H9 (cell line): ENCODE measurements around the gene CFAP54. TPM values are rescaled to one million over a fixed set of nuclear protein-coding genes. Genes with fewer than 3 reads are reported as not detected.

ENCODE experiments used
- DNase-seq: peaks from one replicate; pipeline ENCODE4 v3.0.0-alpha.2; 2017
- H2AFZ ChIP-seq: one replicate; pipeline ENCODE4 v1.6.1; 2013; ENCODE audit warnings: mild to moderate bottlenecking, low read length, control low read depth, moderate library complexity
- H2AK5ac ChIP-seq: 2 replicates; pipeline ENCODE4 v1.6.1; 2013; ENCODE audit warnings: low read length, control low read depth, mixed read lengths; ENCODE audit not compliant: insufficient read length
- H2BK120ac ChIP-seq: one replicate; pipeline ENCODE4 v1.6.1; 2013; ENCODE audit warnings: low read depth, mild to moderate bottlenecking, low read length, control low read depth, inconsistent platforms; ENCODE audit not compliant: poor library complexity, severe bottlenecking
- H2BK12ac ChIP-seq: 2 replicates; pipeline ENCODE4 v1.6.1; 2013; ENCODE audit warnings: low read length, control low read depth, mixed read lengths, low read depth; ENCODE audit not compliant: insufficient read length
- H2BK15ac ChIP-seq: 2 replicates; pipeline ENCODE4 v1.6.1; 2013; ENCODE audit warnings: low read depth, low read length, control low read depth
- H2BK20ac ChIP-seq: one replicate; pipeline ENCODE4 v1.6.1; 2013; ENCODE audit warnings: low read depth, mild to moderate bottlenecking, low read length, control low read depth, inconsistent platforms; ENCODE audit not compliant: poor library complexity, severe bottlenecking
- H2BK5ac ChIP-seq: 2 replicates; pipeline ENCODE4 v1.6.1; 2013; ENCODE audit warnings: low read length, control low read depth, mixed read lengths; ENCODE audit not compliant: insufficient read length
- H3K14ac ChIP-seq: 2 replicates; pipeline ENCODE4 v1.6.1; 2013; ENCODE audit warnings: low read length, control low read depth; ENCODE audit not compliant: insufficient read depth
- H3K18ac ChIP-seq: 2 replicates; pipeline ENCODE4 v1.6.1; 2013; ENCODE audit warnings: low read depth, mild to moderate bottlenecking, mixed read lengths, low read length, control low read depth; ENCODE audit not compliant: insufficient read length
- H3K23ac ChIP-seq: 2 replicates; pipeline ENCODE4 v1.6.1; 2013; ENCODE audit warnings: low read length, control low read depth, mixed read lengths, low read depth; ENCODE audit not compliant: insufficient read length
- H3K23me2 ChIP-seq: 2 replicates; pipeline ENCODE4 v1.6.1; 2013; ENCODE audit warnings: low read depth, mild to moderate bottlenecking, mixed read lengths, low read length, control low read depth; ENCODE audit not compliant: insufficient read length, poor library complexity, severe bottlenecking
- H3K27ac ChIP-seq: 2 replicates; pipeline ENCODE4 v1.5.1; 2013; ENCODE audit warnings: low read length, control low read depth, mixed read lengths, low read depth; ENCODE audit not compliant: insufficient read length
- H3K27me3 ChIP-seq: 2 replicates; pipeline ENCODE4 v1.6.1; 2013; ENCODE audit warnings: low read length, control low read depth, inconsistent platforms; ENCODE audit not compliant: insufficient read depth
- H3K4ac ChIP-seq: 2 replicates; pipeline ENCODE4 v1.6.1; 2013; ENCODE audit warnings: low read depth, mild to moderate bottlenecking, control low read depth, inconsistent platforms, low read length, moderate library complexity
- H3K4me1 ChIP-seq: 2 replicates; pipeline ENCODE4 v1.6.1; 2013; ENCODE audit warnings: low read length, control low read depth, inconsistent platforms; ENCODE audit not compliant: insufficient read depth
- H3K4me2 ChIP-seq: 2 replicates; pipeline ENCODE4 v1.6.1; 2013; ENCODE audit warnings: low read length, control low read depth, mixed read lengths; ENCODE audit not compliant: insufficient read length, insufficient read depth
- H3K56ac ChIP-seq: 2 replicates; pipeline ENCODE4 v1.6.1; 2013; ENCODE audit warnings: low read depth, mild to moderate bottlenecking, mixed read lengths, low read length, control low read depth; ENCODE audit not compliant: insufficient read length
- H3K79me1 ChIP-seq: 2 replicates; pipeline ENCODE4 v1.6.1; 2013; ENCODE audit warnings: low read depth, mild to moderate bottlenecking, moderate library complexity, low read length, control low read depth, inconsistent platforms; ENCODE audit not compliant: insufficient read depth, poor library complexity, severe bottlenecking
- H3K79me2 ChIP-seq: 2 replicates; pipeline ENCODE4 v1.6.1; 2013; ENCODE audit warnings: low read length, control low read depth, inconsistent platforms; ENCODE audit not compliant: insufficient read depth
- H3K9ac ChIP-seq: 2 replicates; pipeline ENCODE4 v1.6.1; 2013; ENCODE audit warnings: low read length, control low read depth, mixed read lengths; ENCODE audit not compliant: insufficient read length; ENCODE audit errors: extremely low read depth
- H3K9me3 ChIP-seq: one replicate; pipeline ENCODE4 v1.6.1; 2013; ENCODE audit warnings: low read depth, low read length, inconsistent platforms; ENCODE audit not compliant: control insufficient read depth
- H3T11ph ChIP-seq: one replicate; pipeline ENCODE4 v1.6.1; 2013; ENCODE audit warnings: mild to moderate bottlenecking, low read length, control low read depth, inconsistent platforms
- H4K20me1 ChIP-seq: one replicate; pipeline ENCODE4 v1.6.1; 2013; ENCODE audit not compliant: control insufficient read depth, insufficient read length, insufficient read depth
- H4K5ac ChIP-seq: 2 replicates; pipeline ENCODE4 v1.6.1; 2013; ENCODE audit warnings: low read depth, mild to moderate bottlenecking, mixed read lengths, low read length, control low read depth; ENCODE audit not compliant: insufficient read length
- H4K8ac ChIP-seq: replicated peaks from 2 replicates; pipeline ENCODE4 v1.6.1; 2013; ENCODE audit warnings: low read length, control low read depth, mixed read lengths, low read depth; ENCODE audit not compliant: insufficient read length
- H4K91ac ChIP-seq: 2 replicates; pipeline ENCODE4 v1.6.1; 2013; ENCODE audit warnings: low read depth, mild to moderate bottlenecking, moderate library complexity, mixed read lengths, low read length, control low read depth; ENCODE audit not compliant: insufficient read length
- H3K27ac Mint-ChIP-seq, 3 experiments: 2 replicates in 2 of 3; 3 replicates in 1 of 3; pipeline ENCODE4 v1.8.0; 2020 to 2021; ENCODE audit warnings: mixed read lengths in 3 of 3, mild to moderate bottlenecking in 1 of 3, moderate library complexity in 1 of 3
- H3K27me3 Mint-ChIP-seq: 2 replicates; pipeline ENCODE4 v1.8.0; 2021; ENCODE audit warnings: low read depth, mild to moderate bottlenecking, moderate library complexity, mixed read lengths
- H3K36me3 Mint-ChIP-seq, 3 experiments: 2 replicates in 2 of 3; 3 replicates in 1 of 3; pipeline ENCODE4 v1.8.0; 2020 to 2021; ENCODE audit warnings: low read depth in 3 of 3, mixed read lengths in 3 of 3; ENCODE audit not compliant: insufficient read depth in 1 of 3
- H3K4me1 Mint-ChIP-seq, 2 experiments: 2 replicates each; pipeline ENCODE4 v1.8.0; 2020; ENCODE audit warnings: mixed read lengths in 2 of 2
- H3K4me3 Mint-ChIP-seq, 2 experiments: 2 replicates in 1 of 2; 3 replicates in 1 of 2; pipeline ENCODE4 v1.8.0; 2020 to 2021; ENCODE audit warnings: mild to moderate bottlenecking in 2 of 2, mixed read lengths in 2 of 2, moderate library complexity in 1 of 2
- H3K9me3 Mint-ChIP-seq, 2 experiments: 2 replicates in 1 of 2; 3 replicates in 1 of 2; pipeline ENCODE4 v1.8.0; 2020; ENCODE audit warnings: mild to moderate bottlenecking in 2 of 2, mixed read lengths in 2 of 2, moderate library complexity in 1 of 2
- CTCF ChIP-seq: fragments of 200-600 bp; sonication (generic); conservative IDR thresholded peaks from 3 replicates; pipeline ENCODE4 v1.8.0; 2021; ENCODE audit warnings: antibody characterized with exemption, mild to moderate bottlenecking
- WGBS: extraction: QIAGEN DNeasy Blood & Tissue Kit; methylation state at CpG from one replicate; pipeline ENCODE4 v1.1.7; 2013; ENCODE audit warnings: missing lambda C conversion rate, low lambda C conversion rate, mixed read lengths; ENCODE audit not compliant: insufficient read length; ENCODE audit errors: extremely low coverage; 5-methylcytosine and 5-hydroxymethylcytosine counted together
- total RNA-seq: library from RNA; stranded (reverse); gene quantifications from 2 replicates; pipeline ENCODE4 v1.2.1, GENCODE V29; 2021

The CFAP54 gene
- total RNA-seq, 1 experiment from 2014 or later, result 0.24 TPM

GRCh38 chr12:96606134-96606533 lies 116.8 kb downstream of the CFAP54 start:
- peaks cover 4% of the 10 kb centered on the region for H3K27me3 Mint-ChIP-seq
- Histone ChIP-seq H2BK5ac (no peak overlapping the region), H3K79me2 (no peaks in the 10 kb centered on the region), H3K23ac (no peak overlapping the region), H3K23me2 (no peaks in the 10 kb centered on the region), H2AK5ac (no peak overlapping the region), H4K8ac (no peak overlapping the region), H2BK20ac (no peak overlapping the region), H4K5ac (no peak overlapping the region), H3K9me3 (no peaks in the 10 kb centered on the region), H3K4me2 (no peak overlapping the region), H3K14ac (no peak overlapping the region), H3K4ac (no peak overlapping the region), H3T11ph (no peak overlapping the region), H3K27ac (no peak overlapping the region), H2BK12ac (no peak overlapping the region), H2AFZ (no peak overlapping the region), H3K18ac (no peak overlapping the region), H3K56ac (no peak overlapping the region), H4K91ac (no peak overlapping the region), H3K4me1 (no peaks in the 10 kb centered on the region), H4K20me1 (no peaks in the 10 kb centered on the region), H2BK15ac (no peak overlapping the region), H3K9ac (no peak overlapping the region), H3K27me3 (no peaks in the 10 kb centered on the region), H3K79me1 (no peaks in the 10 kb centered on the region), H2BK120ac (no peak overlapping the region)
- peaks cover 4 to 20% (median 9%) of the 10 kb centered on the region in 3 experiments for H3K36me3 Mint-ChIP-seq
- DNase-seq, result no peak
- no peaks in the 10 kb centered on the region for H3K4me1 Mint-ChIP-seq
- H3K4me3 Mint-ChIP-seq, result no peak overlapping the region
- no CpG with 5 or more reads among the region's 3 CpGs for WGBS
- peaks cover 13 to 23% of the 10 kb centered on the region in 2 experiments for H3K9me3 Mint-ChIP-seq
- no peak for TF ChIP-seq CTCF
- no peak overlapping the region for H3K27ac Mint-ChIP-seq
